CD4-positive, alpha-beta T cell treated with Interleukin-6 at 100 ng/mL for 8 hours (primary cell): Measurements from ENCODE around the gene NEK7.

Source experiments
- DNase-seq: peaks from one replicate; pipeline ENCODE4 v3.0.0-alpha.2; 2020; ENCODE audit warnings: mixed read lengths, low spot score

The NEK7 gene

DNA sequence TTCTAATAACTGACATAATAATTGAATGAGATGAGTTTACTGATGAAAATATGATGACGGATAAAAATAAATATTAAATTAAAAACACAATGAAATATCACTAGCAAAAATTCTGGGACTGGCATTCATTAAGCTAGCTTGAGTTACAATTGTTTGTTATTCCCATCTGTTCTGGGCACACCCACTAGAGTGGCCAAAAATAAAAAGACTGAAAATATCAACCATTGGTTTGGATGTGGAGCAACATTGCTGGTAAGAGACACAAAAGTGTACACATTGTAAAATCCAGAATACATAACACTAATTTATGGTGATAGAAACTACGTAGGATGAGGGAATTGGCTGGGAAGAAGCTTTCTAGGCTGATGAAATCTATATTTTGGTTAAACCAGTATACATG is 9.6 kb upstream of the NEK7 start:
- no peak for DNase-seq

DNA sequence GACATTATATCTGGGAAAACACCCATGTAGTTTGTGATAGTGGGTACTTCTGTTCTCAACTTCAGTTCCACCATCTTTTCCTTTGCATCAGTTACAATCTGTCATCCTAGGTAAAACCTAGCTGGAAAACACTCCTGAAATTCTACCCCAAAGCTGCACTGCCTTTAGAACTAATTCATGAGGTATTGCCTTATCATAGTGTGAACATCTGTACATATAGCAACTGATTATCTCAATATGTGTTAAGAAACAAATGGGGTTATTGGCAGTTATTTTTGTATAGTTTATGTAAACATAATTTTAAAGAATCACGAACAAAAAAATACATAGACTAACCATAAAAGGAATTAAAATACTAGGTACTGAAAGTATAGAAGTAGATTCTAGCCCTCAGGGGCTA is 6.4 kb upstream of the NEK7 start:
- no peak for DNase-seq

GRCh38 chr1:198151688-198152087 is 5.1 kb upstream of the NEK7 start:
- DNase-seq: no peak

GRCh38 chr1:198153103-198153502 is 3.7 kb upstream of the NEK7 start:
- no peak for DNase-seq

DNA sequence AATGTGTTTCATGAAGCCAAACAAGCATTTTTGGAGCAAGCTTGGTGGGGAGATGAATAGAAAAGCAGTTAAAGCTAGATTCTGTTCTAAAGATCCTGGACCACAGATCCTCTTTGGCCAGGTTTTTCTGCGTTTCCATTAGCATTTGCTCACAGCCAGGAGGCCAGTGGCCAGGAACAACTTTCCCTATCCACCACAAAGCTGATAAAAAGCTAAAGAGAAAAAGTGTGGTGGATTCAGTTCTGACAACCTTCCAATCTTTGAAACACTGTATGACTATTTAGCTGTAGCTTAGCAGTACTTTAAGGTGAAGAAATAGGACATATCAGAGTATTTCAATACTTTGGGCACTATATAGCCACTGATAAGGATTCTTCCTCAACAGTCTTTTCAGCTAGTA is 3.0 kb upstream of the NEK7 start:
- no peak for DNase-seq

DNA sequence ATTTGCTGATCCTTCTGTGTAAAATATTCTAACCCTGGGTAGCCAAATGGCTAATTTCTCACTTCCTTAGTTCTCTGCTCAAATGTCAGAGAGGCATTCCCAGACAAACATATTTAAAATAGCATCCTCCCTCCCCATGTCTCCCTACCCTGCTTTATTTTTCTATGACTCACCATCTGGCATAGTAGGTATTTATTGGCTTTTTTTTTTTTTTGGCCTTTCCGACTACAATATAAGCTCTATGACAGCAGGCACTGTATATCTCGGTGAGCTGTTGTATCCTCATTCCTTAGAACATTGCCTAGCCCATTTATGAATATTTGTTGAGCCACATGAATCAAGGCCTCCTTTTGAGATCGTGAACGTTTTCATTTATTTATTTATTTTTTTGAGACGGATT is 1.5 kb upstream of the NEK7 start:
- DNase-seq: no peak

DNA sequence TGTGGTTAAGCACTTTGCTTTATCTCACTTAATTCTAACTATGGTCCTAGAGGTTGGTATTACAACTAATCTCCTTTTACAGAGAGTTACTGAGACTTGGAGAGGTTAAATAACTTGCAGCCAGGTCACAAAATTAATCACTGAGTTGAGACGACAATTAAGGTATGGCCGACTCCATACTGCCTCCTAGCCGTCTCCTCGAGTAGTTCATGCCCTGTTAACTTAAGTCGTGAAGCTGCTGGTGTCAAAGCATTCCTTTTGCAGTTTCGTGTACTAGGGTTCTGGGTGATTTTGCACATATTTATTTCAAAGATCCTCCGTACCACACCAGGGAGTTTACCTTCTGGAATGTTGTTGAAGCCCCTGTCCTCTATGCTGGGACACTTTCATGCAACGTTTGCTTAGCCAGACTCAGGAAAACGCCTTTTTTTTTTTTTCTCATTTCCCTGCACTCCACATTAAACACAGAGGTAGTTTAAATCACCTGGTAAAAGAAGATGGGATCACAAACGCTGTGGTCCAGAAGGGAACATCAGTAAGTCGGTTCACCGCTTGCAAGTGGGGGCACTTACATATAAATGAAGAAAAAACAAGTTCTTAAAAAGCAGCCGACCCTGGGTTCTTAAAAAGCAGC is 570 bp upstream of the NEK7 start:
- DNase-seq: peak; percentile 73

- peak; percentile 75 for DNase-seq
Observed at GRCh38 chr1:198157241-198157846, 546 bp downstream of the NEK7 start.

DNA sequence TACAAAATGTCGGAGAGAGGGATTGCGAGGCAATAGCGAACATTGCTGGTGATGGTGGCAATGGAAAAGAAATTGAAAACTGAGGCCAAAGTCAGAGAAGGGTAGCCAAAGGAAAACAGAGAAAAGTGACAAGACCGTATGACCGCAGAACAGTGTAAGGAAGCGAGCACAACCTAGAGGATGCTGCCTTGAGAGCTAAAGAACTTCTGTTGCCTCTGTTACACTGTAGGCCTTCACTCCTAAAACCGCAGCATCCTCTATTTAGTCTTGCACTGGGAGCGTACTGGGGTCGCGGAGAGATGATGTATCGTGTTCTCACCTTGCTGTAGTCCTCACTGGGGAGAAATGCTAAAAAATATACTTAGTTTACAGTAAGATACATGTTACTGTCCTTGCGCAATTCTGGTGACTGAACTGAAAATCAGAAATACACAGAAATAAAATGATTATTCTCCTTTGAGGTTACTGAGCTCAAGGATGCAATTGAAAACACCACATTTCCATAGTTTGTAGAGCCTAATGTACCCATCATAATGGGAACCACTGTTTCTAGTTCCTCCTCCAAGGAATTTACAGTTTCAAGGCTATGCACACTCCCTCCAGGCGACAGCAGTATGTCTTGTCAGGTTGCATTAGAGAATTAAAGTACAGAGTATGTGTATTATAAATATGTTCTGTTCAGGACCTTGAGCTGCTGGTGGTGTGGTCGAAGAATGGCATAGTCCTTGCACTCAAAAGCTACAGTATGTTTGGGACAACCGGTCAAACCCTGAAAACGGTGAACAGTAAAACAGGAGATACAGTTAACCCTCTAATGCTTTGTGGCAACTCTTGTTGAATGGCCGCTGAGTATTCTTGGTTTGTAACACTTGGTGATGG is 1.3 kb downstream of the NEK7 start:
- DNase-seq: peak; percentile 18

- peak; percentile 82 for DNase-seq
Observed at GRCh38 chr1:198158735-198159589, 2.2 kb downstream of the NEK7 start.

GRCh38 chr1:198160222-198160621 is 3.4 kb downstream of the NEK7 start:
- DNase-seq: no peak

GRCh38 chr1:198160946-198161614 is 4.3 kb downstream of the NEK7 start:
- DNase-seq: no peak

DNA sequence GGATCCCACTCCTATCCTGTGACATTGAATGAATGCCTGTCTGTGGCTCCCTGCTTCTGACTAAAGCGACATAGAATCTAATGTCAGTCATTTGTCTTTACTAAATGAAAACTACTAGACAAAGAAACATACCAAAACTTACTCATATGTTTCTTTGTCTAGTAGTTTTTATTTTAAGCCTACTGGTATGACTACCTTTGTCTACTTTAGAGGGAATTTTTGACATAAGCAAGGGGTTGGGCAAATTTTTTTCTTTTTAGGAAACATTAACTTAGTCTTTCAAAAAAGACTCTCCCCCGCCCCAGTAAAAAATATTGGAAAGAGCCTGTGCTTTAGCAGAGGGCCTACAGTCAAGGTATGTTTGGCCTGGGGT is 4.9 kb downstream of the NEK7 start:
- no peak for DNase-seq

GRCh38 chr1:198162091-198162767 is 5.4 kb downstream of the NEK7 start:
- DNase-seq: no peak

DNA sequence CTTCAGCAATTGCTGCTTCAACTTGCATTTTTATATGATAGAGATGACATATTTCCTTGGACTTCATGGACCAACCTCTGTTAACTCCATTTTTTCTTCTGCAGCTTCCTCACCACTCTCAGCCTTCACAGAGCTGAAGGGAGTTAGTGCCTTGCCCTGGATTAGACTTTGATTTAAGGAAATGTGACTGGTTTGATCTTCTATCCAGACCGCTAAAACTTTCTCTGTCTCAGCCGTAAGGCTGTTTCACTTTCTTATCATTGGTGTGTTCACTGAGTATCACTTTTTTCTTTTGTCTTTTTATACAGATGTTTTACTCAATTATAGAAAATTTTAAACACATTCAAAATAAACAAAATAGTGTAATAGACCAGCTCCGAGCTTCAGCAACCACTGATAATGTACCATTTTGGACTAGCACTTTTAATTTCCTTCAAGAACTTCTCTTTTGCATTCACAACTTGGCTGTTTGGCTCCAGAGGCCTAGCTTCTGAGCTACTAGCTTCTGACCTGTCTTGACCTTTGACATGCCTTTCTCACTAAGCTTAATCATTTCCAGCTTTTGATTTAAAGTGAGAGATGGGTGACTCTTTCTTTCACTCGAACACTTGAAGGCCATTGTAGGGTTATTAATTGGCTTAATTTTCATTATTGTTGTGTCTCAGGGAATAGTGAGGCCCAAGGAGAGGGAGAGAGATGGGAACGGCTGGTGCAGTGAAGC is 9.3 kb downstream of the NEK7 start:
- DNase-seq: peak; percentile 47

GRCh38 chr1:198166900-198167299 is 10.1 kb downstream of the NEK7 start:
- DNase-seq: no peak

GRCh38 chr1:198167436-198167934 is 10.7 kb downstream of the NEK7 start:
- DNase-seq: peak; percentile 68

GRCh38 chr1:198168227-198168626 is 11.4 kb downstream of the NEK7 start:
- DNase-seq: no peak

- no peak for DNase-seq
Observed at GRCh38 chr1:198169672-198170071, 12.9 kb downstream of the NEK7 start.
